GM18951 (cell line): ENCODE measurements around the gene KRT10.
"Not testable (repeated sequence)": the region's sequence is repeated elsewhere in the genome, so short reads cannot be mapped to it uniquely, and the experiment has no call there.

Experiments used
- POLR2A ChIP-seq: IDR thresholded peaks from 4 replicates; pipeline ENCODE4 v1.6.1; 2011; ENCODE audit warnings: mild to moderate bottlenecking; ENCODE audit not compliant: insufficient read length, insufficient read depth; ENCODE audit errors: extremely low read depth
- in situ Hi-C: fragments of 300-500 bp; cut with MboI; formaldehyde crosslinking; loops from one replicate; pipeline ENCODE4 v1.12.0; 2022; ENCODE audit warnings: low sequenced_read_pairs, mixed read lengths, inconsistent platforms; ENCODE audit not compliant: unreplicated experiment

The KRT10 gene

GRCh38 chr17:40821536-40821935, 878 bp downstream of the KRT10 start:
- in situ Hi-C loops: no loop called here
- TF ChIP-seq POLR2A: no peak

- no peak for TF ChIP-seq POLR2A
- in situ Hi-C loops: no loop called here
Observed at GRCh38 chr17:40820228-40820838, 2.1 kb downstream of the KRT10 start.

GRCh38 chr17:40819528-40820125, 2.8 kb downstream of the KRT10 start:
- no peak for TF ChIP-seq POLR2A
- in situ Hi-C loops: no loop called here

- peak; percentile 77 for TF ChIP-seq POLR2A
- in situ Hi-C loops: no loop called here
Observed at GRCh38 chr17:40818733-40819527, 3.5 kb downstream of the KRT10 start.

- no peak for TF ChIP-seq POLR2A
Observed at GRCh38 chr17:40818343-40818732, 4.1 kb downstream of the KRT10 start.

GRCh38 chr17:40817103-40817682, 5.2 kb downstream of the KRT10 start:
- no peak for TF ChIP-seq POLR2A
- in situ Hi-C loops: no loop called here

More at GRCh38 chr17:40818343-40818732, 4.1 kb downstream of the KRT10 start:
- in situ Hi-C loops: no loop called here

GRCh38 chr17:40816569-40816968, 5.8 kb downstream of the KRT10 start:
- in situ Hi-C loops: no loop called here
- TF ChIP-seq POLR2A: no peak

- TF ChIP-seq POLR2A: no peak
- in situ Hi-C loops: no loop called here
Observed at GRCh38 chr17:40815381-40815780, 7.0 kb downstream of the KRT10 start.

- in situ Hi-C loops: not testable (repeated sequence)
Observed at GRCh38 chr17:40814657-40815056, 7.8 kb downstream of the KRT10 start.

GRCh38 chr17:40813804-40814203, 8.6 kb downstream of the KRT10 start:
- TF ChIP-seq POLR2A: no peak
- in situ Hi-C loops: no loop called here

- no peak for TF ChIP-seq POLR2A
- in situ Hi-C loops: no loop called here
Observed at GRCh38 chr17:40812639-40813038, 9.8 kb downstream of the KRT10 start.

GRCh38 chr17:40810494-40810893, 11.9 kb downstream of the KRT10 start:
- in situ Hi-C loops: no loop called here
- TF ChIP-seq POLR2A: no peak

GRCh38 chr17:40809721-40810421, 12.5 kb downstream of the KRT10 start:
- no peak for TF ChIP-seq POLR2A
- in situ Hi-C loops: no loop called here
